Measurements from ENCODE around the gene PALLD.

- TF ChIP-seq POLR2AphosphoS5 (IDR thresholded peaks at IDR 0.05) (no peak), CTCF (IDR thresholded peaks at IDR 0.05) (no peak)
Measured at GRCh38 chr4:168451744-168452390, 45.0 kb upstream of the PALLD start.

Data from sigmoid colon (tissue), 4 donors.